Stimulated activated naive CD4-positive, alpha-beta T cell (primary cell): ENCODE results near the gene CLDN18.

Source experiments
- DNase-seq, 6 experiments: peaks; one replicate each; lab custom pipeline; 2025; lab: John Stamatoyannopoulos, UW

CLDN18 gene

DNA sequence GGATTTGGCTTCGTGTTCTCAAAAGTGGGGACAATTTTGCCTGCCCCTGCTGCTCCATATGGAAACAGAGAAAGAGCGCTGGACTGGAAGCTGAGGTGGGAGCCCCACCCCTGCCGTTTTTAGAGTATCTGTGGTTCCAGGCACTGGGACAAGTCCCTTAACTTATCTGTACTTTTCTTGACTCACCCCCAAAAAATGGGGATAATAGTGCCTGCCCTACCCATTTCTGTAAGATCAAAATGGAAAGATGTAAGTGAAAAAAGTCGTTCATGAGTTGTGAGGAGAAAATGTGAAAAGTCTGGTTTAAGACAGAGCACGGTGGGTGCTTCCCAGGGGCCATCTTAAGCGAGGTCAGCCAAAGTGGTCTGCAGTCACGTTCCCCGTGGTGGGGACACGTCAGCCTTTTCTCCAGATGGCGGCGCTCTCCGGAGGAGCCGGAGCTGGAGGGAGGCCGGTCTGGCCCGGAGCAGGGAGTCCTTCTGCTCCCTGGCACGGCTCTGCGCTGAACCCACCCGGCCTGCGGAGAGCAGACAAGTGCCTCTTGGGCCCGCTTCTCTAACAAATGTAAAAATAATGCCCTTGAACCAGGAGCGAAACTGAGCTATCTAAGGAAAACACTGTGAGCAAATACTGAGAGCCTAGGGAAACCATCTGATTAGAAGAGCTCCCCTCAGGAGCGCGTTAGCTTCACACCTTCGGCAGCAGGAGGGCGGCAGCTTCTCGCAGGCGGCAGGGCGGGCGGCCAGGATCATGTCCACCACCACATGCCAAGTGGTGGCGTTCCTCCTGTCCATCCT lies at the start of gene CLDN18:
Gene CLDN18 (plus strand): TSS at position 690 of the 797 bp plus-strand sequence. CDS start 61 bp downstream, at position 751.
- DNase-seq, result no peak

- no peak for DNase-seq
Measured at GRCh38 chr3:137962251-137962650, 47.7 kb upstream of the CLDN18 start.

GRCh38 chr3:137963463-137963862 lies 46.5 kb upstream of the CLDN18 start:
- no peak for DNase-seq

DNA sequence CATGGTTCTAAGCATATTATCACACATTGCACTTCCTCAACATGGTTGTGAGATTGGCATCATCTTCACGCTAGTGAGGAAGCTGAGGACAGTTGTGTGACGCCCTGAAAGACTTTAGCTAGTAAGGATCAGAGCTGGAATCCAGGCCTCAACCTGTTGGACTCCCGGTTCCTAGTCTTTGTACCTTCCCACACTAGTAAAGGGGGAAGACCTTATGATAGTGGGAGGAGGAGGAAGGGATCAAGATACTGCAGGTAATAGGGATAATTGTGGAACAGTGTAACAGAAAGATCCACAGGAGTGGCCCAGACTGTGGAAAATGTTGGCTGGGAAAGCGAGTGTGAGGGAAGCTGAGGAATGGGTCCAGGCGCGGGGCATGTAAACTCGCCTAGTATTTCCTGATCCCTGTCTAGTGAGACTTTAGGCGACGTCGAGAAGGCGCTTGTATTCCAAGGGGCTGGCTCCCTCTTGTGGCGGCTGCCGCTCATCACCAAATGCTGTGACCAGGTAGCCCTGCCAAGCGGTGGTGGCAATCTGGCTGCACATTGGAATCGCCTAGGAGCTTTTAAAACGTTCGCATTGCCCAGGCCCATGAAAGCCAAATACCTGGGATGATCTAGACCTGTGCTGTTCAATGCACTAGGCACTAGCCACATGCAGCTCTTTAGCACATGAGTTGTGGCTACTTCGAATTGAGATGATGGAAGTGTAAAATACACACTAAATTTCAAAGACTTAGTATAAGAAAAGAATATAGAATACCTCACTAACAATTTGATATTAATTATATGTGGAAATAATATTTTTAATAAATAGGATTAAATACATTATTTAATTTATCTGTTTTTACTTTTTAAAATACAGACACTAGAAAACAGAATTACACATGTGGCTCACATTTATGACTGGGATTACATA lies 38.8 kb upstream of the CLDN18 start:
- DNase-seq, result peak in 5 of 6 experiments; percentile 3 to 23 (median 6)

DNA sequence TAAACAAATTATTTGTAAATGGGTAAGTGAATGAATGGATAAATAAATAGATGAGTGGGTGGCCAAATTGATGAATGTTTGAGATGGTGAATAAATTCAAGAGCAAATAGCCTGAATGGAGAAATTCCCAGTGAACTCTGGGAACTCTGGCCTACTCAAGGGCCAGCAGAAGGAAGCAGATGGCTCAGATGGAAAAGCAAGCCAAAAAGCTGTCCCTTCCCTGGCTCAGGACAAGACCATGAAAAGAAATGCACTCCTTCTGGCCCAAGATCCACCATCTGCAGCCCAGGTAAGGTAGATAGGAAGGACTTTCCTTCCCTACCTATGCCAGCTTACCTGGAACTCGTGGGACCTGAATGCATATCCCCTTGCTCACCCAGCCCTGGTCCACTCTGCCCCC lies 37.6 kb upstream of the CLDN18 start:
- DNase-seq, result no peak

DNA sequence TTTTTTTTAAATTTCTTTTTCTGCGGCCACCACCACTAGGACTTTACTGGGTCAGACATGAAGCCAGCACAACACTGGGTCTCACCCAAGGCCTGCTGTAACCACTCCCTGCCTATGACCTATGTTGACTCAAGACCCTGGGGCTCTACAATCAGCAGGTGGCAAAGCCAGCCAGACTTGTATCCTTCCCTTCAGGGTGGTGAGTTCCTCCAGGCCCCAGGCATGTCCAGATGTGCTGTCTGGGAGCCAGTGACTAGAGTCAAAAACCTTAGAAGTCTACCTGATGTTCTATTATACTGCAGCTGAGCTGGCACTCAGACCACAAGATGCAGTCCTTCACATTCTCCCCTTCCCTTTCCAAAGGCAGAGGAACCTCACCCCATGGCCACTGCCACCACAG lies 31.6 kb upstream of the CLDN18 start:
- no peak for DNase-seq

GRCh38 chr3:137987723-137988122 lies 22.2 kb upstream of the CLDN18 start:
- DNase-seq, result no peak

DNA sequence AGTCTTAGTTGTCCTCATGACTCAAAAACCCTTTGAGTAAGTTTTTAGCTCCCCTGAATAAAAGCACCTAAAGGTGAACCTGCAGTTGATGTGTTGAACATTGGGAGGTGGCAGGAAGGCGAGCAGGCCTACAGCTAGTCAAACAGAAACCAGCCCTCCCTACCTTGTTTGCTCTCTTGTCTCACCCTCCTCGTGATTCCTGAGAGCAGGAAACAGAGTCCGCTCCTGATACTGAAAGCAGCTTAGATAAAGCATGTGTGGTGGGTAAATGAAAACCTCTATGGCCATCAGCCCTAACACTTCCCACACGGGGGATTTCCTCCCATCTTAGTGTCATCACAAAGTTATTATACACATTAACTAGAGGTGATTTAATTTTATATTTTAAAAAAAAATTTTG lies 21.8 kb upstream of the CLDN18 start:
- no peak for DNase-seq

DNA sequence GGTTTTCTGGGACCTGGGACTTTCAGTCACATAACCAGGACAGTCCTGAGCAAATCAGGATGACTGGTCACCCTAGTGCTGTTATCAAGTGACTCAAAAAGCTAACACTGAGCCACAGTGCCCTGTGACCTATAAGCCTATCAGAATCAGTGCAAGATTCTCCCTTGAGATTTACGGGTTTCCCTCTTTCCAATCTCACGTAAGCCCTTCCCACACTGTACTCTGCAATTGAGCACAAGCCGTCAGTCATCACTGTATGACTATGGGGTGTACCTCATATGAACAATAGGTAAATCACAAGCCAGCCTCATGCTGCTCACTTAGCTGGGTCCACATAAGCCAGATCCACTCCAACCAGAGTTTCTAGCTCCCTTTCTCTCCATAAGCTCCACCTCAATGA lies 21.0 kb upstream of the CLDN18 start:
- DNase-seq, result no peak

GRCh38 chr3:137990427-137990826 lies 19.5 kb upstream of the CLDN18 start:
- DNase-seq, result no peak

DNA sequence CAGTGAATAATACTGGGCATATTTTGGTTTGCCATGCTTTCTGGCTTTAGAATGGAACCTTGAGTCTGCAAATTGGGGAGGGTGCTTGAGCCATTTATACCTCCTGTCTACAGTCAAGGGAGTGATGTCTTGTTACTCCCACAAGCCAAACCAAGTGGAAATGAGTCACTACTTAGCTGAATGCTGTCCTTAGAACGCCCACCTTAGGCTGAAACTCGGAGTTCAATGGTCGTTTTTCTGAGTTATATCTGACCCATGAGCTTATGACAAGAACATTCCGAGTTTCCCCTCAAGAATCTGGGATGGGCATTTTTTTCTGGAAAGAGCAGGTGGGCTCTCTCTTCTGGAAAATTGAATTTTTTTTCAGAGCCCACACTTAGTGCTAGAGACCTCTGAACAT lies 17.4 kb upstream of the CLDN18 start:
- DNase-seq, result no peak

GRCh38 chr3:137998121-137999042 lies 11.6 kb upstream of the CLDN18 start:
- no peak for DNase-seq

- no peak for DNase-seq
Measured at GRCh38 chr3:138003069-138003468, 6.9 kb upstream of the CLDN18 start.

- DNase-seq, result no peak
Measured at GRCh38 chr3:138005627-138006026, 4.3 kb upstream of the CLDN18 start.

- no peak for DNase-seq
Measured at GRCh38 chr3:138007898-138008297, 2.1 kb upstream of the CLDN18 start.

GRCh38 chr3:138010273-138010590 lies 267 bp downstream of the CLDN18 start:
- no peak for DNase-seq

- no peak for DNase-seq
Measured at GRCh38 chr3:138011722-138012121, 1.8 kb downstream of the CLDN18 start.

DNA sequence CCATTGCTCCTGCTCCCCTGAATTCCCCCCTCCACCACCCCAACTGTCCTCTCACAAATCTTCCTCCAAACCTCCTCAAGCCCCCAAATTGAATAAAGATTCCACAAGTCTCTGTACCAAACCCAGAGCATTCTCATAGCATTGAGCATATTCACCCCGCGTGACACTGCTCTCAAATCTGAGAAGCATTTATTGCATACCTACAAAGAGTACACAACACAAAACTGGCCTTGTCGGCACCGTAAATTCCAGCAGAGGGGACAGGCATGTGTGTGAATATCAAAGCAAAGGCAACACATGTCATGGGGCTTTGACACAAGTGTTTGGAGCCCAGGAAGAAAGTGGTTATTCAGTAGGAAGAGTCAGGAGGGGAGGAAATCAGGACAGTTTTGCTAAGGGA lies 2.6 kb downstream of the CLDN18 start:
- no peak for DNase-seq

DNA sequence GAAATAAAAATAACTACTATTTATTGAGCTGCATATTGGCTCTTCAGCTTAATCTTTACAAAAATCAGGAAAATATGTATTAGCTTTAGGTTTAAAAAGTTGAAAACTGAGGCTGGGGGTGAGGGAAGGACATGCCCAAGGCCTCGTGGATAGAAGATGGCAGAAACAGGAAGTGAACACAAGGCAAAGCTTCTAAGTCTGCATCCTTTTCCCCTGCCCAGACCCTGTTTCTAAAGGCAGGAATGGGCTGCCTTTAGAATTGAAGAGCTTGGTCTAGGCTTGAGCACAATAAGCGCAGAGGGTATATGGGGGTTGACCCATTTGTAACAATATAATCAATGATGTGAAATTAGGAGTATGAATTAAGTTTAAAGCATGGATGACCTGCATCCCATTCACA lies 6.1 kb downstream of the CLDN18 start:
- no peak for DNase-seq

DNA sequence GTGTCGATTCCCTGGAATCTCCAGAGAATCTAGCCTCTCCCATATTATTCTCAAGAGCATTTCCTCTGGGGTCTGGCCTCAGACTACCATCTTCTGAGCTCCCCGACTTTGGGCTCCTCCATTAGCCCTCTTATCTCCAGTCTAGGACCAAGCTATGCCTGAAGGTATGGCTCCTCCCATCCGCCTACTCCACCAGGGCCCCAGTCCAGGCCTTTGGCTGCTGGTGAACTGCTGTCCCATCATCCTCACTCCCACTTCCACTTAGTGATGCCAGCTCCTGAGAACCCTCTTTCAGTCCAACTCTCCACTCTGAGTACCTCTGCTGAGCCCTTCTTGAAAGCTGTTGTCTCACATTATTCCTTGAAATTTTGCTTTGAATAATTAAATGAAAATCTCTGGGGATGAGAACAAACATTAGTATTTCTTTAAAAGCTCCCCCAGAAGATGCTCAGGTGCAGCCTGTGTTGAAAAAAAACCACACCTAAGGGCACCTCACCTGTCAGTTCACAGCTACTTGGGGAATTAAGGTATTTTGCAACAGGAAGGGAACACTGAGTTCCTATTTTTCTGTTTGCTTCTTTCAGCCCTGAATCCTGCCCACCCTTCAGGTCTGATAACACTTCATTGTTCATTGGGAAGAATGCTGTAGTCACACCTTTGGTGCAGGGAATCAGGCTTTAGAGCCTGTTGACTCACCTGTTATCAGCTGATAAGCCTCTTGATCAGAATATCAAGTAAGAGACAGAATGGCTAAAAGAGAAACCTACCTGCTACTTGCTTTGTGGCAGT lies 9.5 kb downstream of the CLDN18 start:
- no peak for DNase-seq

DNA sequence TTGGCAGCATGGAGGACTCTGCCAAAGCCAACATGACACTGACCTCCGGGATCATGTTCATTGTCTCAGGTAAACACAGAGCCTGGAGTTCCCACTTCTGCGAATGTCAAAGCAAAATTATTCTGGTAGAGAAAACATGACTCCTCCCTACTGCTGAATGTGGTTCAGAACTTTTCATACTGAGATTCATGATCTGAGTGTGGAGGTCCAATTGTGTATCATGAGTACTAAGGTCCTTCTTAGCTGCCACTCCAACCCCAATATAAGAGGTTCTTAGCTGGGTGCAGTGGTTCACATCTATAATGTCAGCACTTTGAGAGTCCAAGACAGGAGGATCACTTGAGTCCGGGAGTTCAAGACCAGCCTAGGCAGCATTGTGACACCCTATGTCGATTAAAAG lies 13.8 kb downstream of the CLDN18 start:
- DNase-seq, result no peak
